Measurements from ENCODE around the gene COPS9. TPM values are rescaled to one million over a fixed set of nuclear protein-coding genes. Genes with fewer than 3 reads are reported as not detected.
A peak's percentile ranks its signal among the peaks of the same experiment; 100 is the strongest.

The COPS9 gene
- total RNA-seq, 1 donor from 2014 or later, result 156 TPM

- H3K4me1 Mint-ChIP-seq (ENCODE audit: unreplicated experiment), result no peaks in the 10 kb centered on the region
- no peak overlapping the region for H3K27ac Mint-ChIP-seq (ENCODE audit: unreplicated experiment)
- no peaks in the 10 kb centered on the region for H3K36me3 Mint-ChIP-seq (ENCODE audit: unreplicated experiment)
- DNase-seq (ENCODE audit: extremely low spot score, unreplicated experiment), result no peak
- no peak for TF ChIP-seq CTCF (IDR thresholded peaks at IDR 0.05)
- H3K9me3 Mint-ChIP-seq (ENCODE audit: unreplicated experiment), result no peaks in the 10 kb centered on the region
- no peak overlapping the region for H3K4me3 Mint-ChIP-seq (ENCODE audit: unreplicated experiment)
- peaks cover 9% of the 10 kb centered on the region for H3K27me3 Mint-ChIP-seq (ENCODE audit: unreplicated experiment)
These were observed 10.6 kb upstream of the COPS9 start for GRCh38 chr2:240146627-240147278.

- Mint-ChIP-seq H3K36me3 (ENCODE audit: unreplicated experiment) (no peaks in the 10 kb centered on the region), H3K27ac (ENCODE audit: unreplicated experiment) (no peak overlapping the region), H3K27me3 (ENCODE audit: unreplicated experiment) (peaks cover 10% of the 10 kb centered on the region), H3K4me3 (ENCODE audit: unreplicated experiment) (no peak overlapping the region), H3K9me3 (ENCODE audit: unreplicated experiment) (no peaks in the 10 kb centered on the region), H3K4me1 (ENCODE audit: unreplicated experiment) (no peaks in the 10 kb centered on the region)
- no peak for TF ChIP-seq CTCF (IDR thresholded peaks at IDR 0.05)
- DNase-seq (ENCODE audit: extremely low spot score, unreplicated experiment), result no peak
These were observed 10.0 kb upstream of the COPS9 start for GRCh38 chr2:240146141-240146561.

- no peak overlapping the region for H3K27ac Mint-ChIP-seq (ENCODE audit: unreplicated experiment)
- no peaks in the 10 kb centered on the region for H3K4me1 Mint-ChIP-seq (ENCODE audit: unreplicated experiment)
- no peak for TF ChIP-seq CTCF (IDR thresholded peaks at IDR 0.05)
- no peaks in the 10 kb centered on the region for H3K9me3 Mint-ChIP-seq (ENCODE audit: unreplicated experiment)
- no peak overlapping the region for H3K4me3 Mint-ChIP-seq (ENCODE audit: unreplicated experiment)
- DNase-seq (ENCODE audit: extremely low spot score, unreplicated experiment), result no peak
- no peaks in the 10 kb centered on the region for H3K36me3 Mint-ChIP-seq (ENCODE audit: unreplicated experiment)
- peaks cover 16% of the 10 kb centered on the region for H3K27me3 Mint-ChIP-seq (ENCODE audit: unreplicated experiment)
These were observed 9.4 kb upstream of the COPS9 start for GRCh38 chr2:240145461-240145860.

- H3K27me3 Mint-ChIP-seq (ENCODE audit: unreplicated experiment), result peaks cover 17% of the 10 kb centered on the region
- TF ChIP-seq CTCF (IDR thresholded peaks at IDR 0.05), result no peak
- H3K36me3 Mint-ChIP-seq (ENCODE audit: unreplicated experiment), result no peaks in the 10 kb centered on the region
- no peaks in the 10 kb centered on the region for H3K9me3 Mint-ChIP-seq (ENCODE audit: unreplicated experiment)
- H3K27ac Mint-ChIP-seq (ENCODE audit: unreplicated experiment), result no peak overlapping the region
- no peak overlapping the region for H3K4me3 Mint-ChIP-seq (ENCODE audit: unreplicated experiment)
- H3K4me1 Mint-ChIP-seq (ENCODE audit: unreplicated experiment), result no peaks in the 10 kb centered on the region
- DNase-seq (ENCODE audit: extremely low spot score, unreplicated experiment), result no peak
These were observed 8.7 kb upstream of the COPS9 start for GRCh38 chr2:240144649-240145261.

- Mint-ChIP-seq H3K27ac (ENCODE audit: unreplicated experiment) (no peak overlapping the region), H3K36me3 (ENCODE audit: unreplicated experiment) (no peaks in the 10 kb centered on the region), H3K4me1 (ENCODE audit: unreplicated experiment) (no peaks in the 10 kb centered on the region), H3K27me3 (ENCODE audit: unreplicated experiment) (peaks cover 23% of the 10 kb centered on the region), H3K4me3 (ENCODE audit: unreplicated experiment) (no peak overlapping the region), H3K9me3 (ENCODE audit: unreplicated experiment) (no peaks in the 10 kb centered on the region)
- TF ChIP-seq CTCF (IDR thresholded peaks at IDR 0.05), result peak; percentile 95
- peak; percentile 93 for DNase-seq (ENCODE audit: extremely low spot score, unreplicated experiment)
These were observed 7.9 kb upstream of the COPS9 start for GRCh38 chr2:240143801-240144648.

Measured in osteocyte (in vitro differentiated cells).